Measurements from ENCODE around the gene IFT57. TPM values are rescaled to one million over a fixed set of nuclear protein-coding genes. Genes with fewer than 3 reads are reported as not detected.
A peak's percentile ranks its signal among the peaks of the same experiment; 100 is the strongest.

The IFT57 gene
- total RNA-seq, 2 experiments from 2014 or later, result 21.0 to 28.0 TPM

GRCh38 chr3:108239082-108239481 is 16.9 kb upstream of the IFT57 start:
- H3K27ac Mint-ChIP-seq, result no peak overlapping the region
- H3K4me1 Mint-ChIP-seq, result no peaks in the 10 kb centered on the region
- H3K9me3 Mint-ChIP-seq, result peaks cover 7% of the 10 kb centered on the region
- DNase-seq, result no peak
- ChIA-PET POLR2A (no interaction called here), CTCF (no interaction called here)
- H3K36me3 Mint-ChIP-seq (ENCODE audit: low read depth), result peaks cover 2% of the 10 kb centered on the region
- H3K4me3 Mint-ChIP-seq, result no peak overlapping the region
- no peaks in the 10 kb centered on the region for H3K27me3 Mint-ChIP-seq

- Mint-ChIP-seq H3K27me3 (no peaks in the 10 kb centered on the region), H3K9me3 (no peaks in the 10 kb centered on the region), H3K4me1 (no peaks in the 10 kb centered on the region), H3K4me3 (no peak overlapping the region), H3K27ac (no peak overlapping the region), H3K36me3 (ENCODE audit: low read depth) (no peaks in the 10 kb centered on the region)
- ChIA-PET CTCF (no interaction called here), POLR2A (no interaction called here)
- no peak for DNase-seq
Observed at GRCh38 chr3:108235290-108235689, 13.1 kb upstream of the IFT57 start.

- H3K4me1 Mint-ChIP-seq, result no peaks in the 10 kb centered on the region
- H3K36me3 Mint-ChIP-seq (ENCODE audit: low read depth), result no peaks in the 10 kb centered on the region
- no peaks in the 10 kb centered on the region for H3K9me3 Mint-ChIP-seq
- ChIA-PET CTCF (no interaction called here), POLR2A (no interaction called here)
- no peak overlapping the region for H3K4me3 Mint-ChIP-seq
- no peaks in the 10 kb centered on the region for H3K27me3 Mint-ChIP-seq
- no peak for DNase-seq
- no peak overlapping the region for H3K27ac Mint-ChIP-seq
Observed at GRCh38 chr3:108234387-108234957, 12.2 kb upstream of the IFT57 start.

- CTCF ChIA-PET, result no interaction called here
- no peaks in the 10 kb centered on the region for H3K27me3 Mint-ChIP-seq
- H3K27ac Mint-ChIP-seq, result no peak overlapping the region
- no peaks in the 10 kb centered on the region for H3K9me3 Mint-ChIP-seq
- no peak overlapping the region for H3K4me3 Mint-ChIP-seq
- POLR2A ChIA-PET, result no interaction called here
- peaks cover 14% of the 10 kb centered on the region for H3K4me1 Mint-ChIP-seq
- no peak for DNase-seq
- H3K36me3 Mint-ChIP-seq (ENCODE audit: low read depth), result no peaks in the 10 kb centered on the region
Observed at GRCh38 chr3:108228286-108228685, 6.1 kb upstream of the IFT57 start.

GRCh38 chr3:108227131-108227530 is 4.9 kb upstream of the IFT57 start:
- Mint-ChIP-seq H3K4me1 (peaks cover 19% of the 10 kb centered on the region), H3K4me3 (no peak overlapping the region), H3K36me3 (ENCODE audit: low read depth) (peaks cover 4% of the 10 kb centered on the region), H3K9me3 (no peaks in the 10 kb centered on the region), H3K27me3 (no peaks in the 10 kb centered on the region), H3K27ac (no peak overlapping the region)
- DNase-seq, result no peak
- CTCF ChIA-PET, result no interaction called here
- POLR2A ChIA-PET, result interaction anchor here (1.6 kb wide), 1 partner anchor 138 kb away, joined by 3 read pairs; no protein-coding TSS in a partner anchor

GRCh38 chr3:108225221-108225620 is 3.0 kb upstream of the IFT57 start:
- CTCF ChIA-PET, result interaction anchor here (0.6 to 0.7 kb wide), 2 partner anchors 68 to 133 kb away, joined by 3 read pairs; no protein-coding TSS in a partner anchor
- Mint-ChIP-seq H3K4me3 (no peak overlapping the region), H3K36me3 (ENCODE audit: low read depth) (peaks cover 9% of the 10 kb centered on the region), H3K27me3 (no peaks in the 10 kb centered on the region), H3K9me3 (no peaks in the 10 kb centered on the region), H3K4me1 (peaks cover 37% of the 10 kb centered on the region), H3K27ac (no peak overlapping the region)
- no peak for DNase-seq
- POLR2A ChIA-PET, result interaction anchor here (1.2 to 5.3 kb wide), 2 partner anchors 68 to 100 kb away, joined by 3 to 75 read pairs; no protein-coding TSS in a partner anchor

- H3K36me3 Mint-ChIP-seq (ENCODE audit: low read depth), result peaks cover 9% of the 10 kb centered on the region
- ChIA-PET CTCF (interaction anchor here (0.6 to 1.9 kb wide), 6 partner anchors 131 to 588 kb away, joined by 3 to 4 read pairs (median 4); no protein-coding TSS in a partner anchor), POLR2A (interaction anchor here (0.6 to 5.3 kb wide), 16 partner anchors 8 to 366 kb away, joined by 3 to 75 read pairs (median 5); partner anchors contain the start of genes CIP2A and DZIP3)
- peak overlapping the region; percentile 97 for H3K4me3 Mint-ChIP-seq
- no peak for DNase-seq
- no peaks in the 10 kb centered on the region for H3K27me3 Mint-ChIP-seq
- H3K27ac Mint-ChIP-seq, result peak overlapping the region; percentile 97
- peaks cover 46% of the 10 kb centered on the region for H3K4me1 Mint-ChIP-seq
- no peaks in the 10 kb centered on the region for H3K9me3 Mint-ChIP-seq
Observed at GRCh38 chr3:108223928-108224327, 1.7 kb upstream of the IFT57 start.

- peaks cover 9% of the 10 kb centered on the region for H3K36me3 Mint-ChIP-seq (ENCODE audit: low read depth)
- CTCF ChIA-PET, result interaction anchor here (1.1 to 1.9 kb wide), 5 partner anchors 100 to 295 kb away, joined by 3 to 4 read pairs (median 4); no protein-coding TSS in a partner anchor
Observed at GRCh38 chr3:108222853-108223565, 785 bp upstream of the IFT57 start.

GRCh38 chr3:108221393-108221792 is 831 bp downstream of the IFT57 start:
- ChIA-PET POLR2A (interaction anchor here (0.9 to 5.3 kb wide), 10 partner anchors 71 to 368 kb away, joined by 3 to 75 read pairs (median 13); partner anchors contain the start of genes CIP2A and DZIP3), CTCF (no interaction called here)
- H3K4me1 Mint-ChIP-seq, result peaks cover 50% of the 10 kb centered on the region
- H3K27ac Mint-ChIP-seq, result peak overlapping the region; percentile 97
- DNase-seq, result no peak
- H3K36me3 Mint-ChIP-seq (ENCODE audit: low read depth), result peaks cover 12% of the 10 kb centered on the region
- no peaks in the 10 kb centered on the region for H3K27me3 Mint-ChIP-seq
- H3K4me3 Mint-ChIP-seq, result peak overlapping the region; percentile 97
- H3K9me3 Mint-ChIP-seq, result no peaks in the 10 kb centered on the region

More at GRCh38 chr3:108222853-108223565, 785 bp upstream of the IFT57 start:
- Mint-ChIP-seq H3K27ac (peak overlapping the region; percentile 97), H3K27me3 (no peaks in the 10 kb centered on the region), H3K9me3 (no peaks in the 10 kb centered on the region), H3K4me3 (peak overlapping the region; percentile 97), H3K4me1 (peaks cover 46% of the 10 kb centered on the region)
- no peak for DNase-seq
- POLR2A ChIA-PET, result interaction anchor here (0.6 to 5.3 kb wide), 34 partner anchors 9 to 699 kb away, joined by 3 to 75 read pairs (median 4); partner anchors contain the start of genes CIP2A, DZIP3 and HHLA2

GRCh38 chr3:108219336-108219735 is 2.9 kb downstream of the IFT57 start:
- Mint-ChIP-seq H3K9me3 (no peaks in the 10 kb centered on the region), H3K27ac (no peak overlapping the region), H3K4me3 (no peak overlapping the region), H3K4me1 (peaks cover 54% of the 10 kb centered on the region), H3K36me3 (ENCODE audit: low read depth) (peaks cover 20% of the 10 kb centered on the region), H3K27me3 (no peaks in the 10 kb centered on the region)
- ChIA-PET CTCF (no interaction called here), POLR2A (interaction anchor here (0.9 kb wide), 1 partner anchor 123 kb away, joined by 3 read pairs; no protein-coding TSS in a partner anchor)
- DNase-seq, result no peak

- DNase-seq, result no peak
- H3K27ac Mint-ChIP-seq, result no peak overlapping the region
- H3K9me3 Mint-ChIP-seq, result no peaks in the 10 kb centered on the region
- peaks cover 23% of the 10 kb centered on the region for H3K36me3 Mint-ChIP-seq (ENCODE audit: low read depth)
- H3K4me3 Mint-ChIP-seq, result no peak overlapping the region
- POLR2A ChIA-PET, result no interaction called here
- peaks cover 49% of the 10 kb centered on the region for H3K4me1 Mint-ChIP-seq
- H3K27me3 Mint-ChIP-seq, result no peaks in the 10 kb centered on the region
- CTCF ChIA-PET, result no interaction called here
Observed at GRCh38 chr3:108218811-108219210, 3.4 kb downstream of the IFT57 start.

- POLR2A ChIA-PET, result no interaction called here
- Mint-ChIP-seq H3K4me1 (peaks cover 27% of the 10 kb centered on the region), H3K27ac (no peak overlapping the region), H3K36me3 (ENCODE audit: low read depth) (peaks cover 31% of the 10 kb centered on the region), H3K27me3 (no peaks in the 10 kb centered on the region), H3K9me3 (no peaks in the 10 kb centered on the region), H3K4me3 (peak overlapping the region; percentile 5)
- DNase-seq, result no peak
- CTCF ChIA-PET, result no interaction called here
Observed at GRCh38 chr3:108215871-108216270, 6.4 kb downstream of the IFT57 start.

- CTCF ChIA-PET, result no interaction called here
- H3K27me3 Mint-ChIP-seq, result no peaks in the 10 kb centered on the region
Observed at GRCh38 chr3:108209579-108209978, 12.6 kb downstream of the IFT57 start.

More at GRCh38 chr3:108209579-108209978, 12.6 kb downstream of the IFT57 start:
- Mint-ChIP-seq H3K4me3 (no peak overlapping the region), H3K36me3 (ENCODE audit: low read depth) (peaks cover 43% of the 10 kb centered on the region), H3K4me1 (peaks cover 12% of the 10 kb centered on the region), H3K27ac (no peak overlapping the region), H3K9me3 (no peaks in the 10 kb centered on the region)
- POLR2A ChIA-PET, result no interaction called here
- DNase-seq, result no peak
